Heart right ventricle (tissue), 16 donors: ENCODE results near the gene CACNA1C. TPM values are rescaled to one million over a fixed set of nuclear protein-coding genes. Genes with fewer than 3 reads are reported as not detected.

Experiments used
- ATAC-seq, 8 donors: fragments of 200-7000 bp; cut with Tn5 transposase; one replicate each; pipeline ENCODE4 v1.9.1; 2020; ENCODE audit warnings: mild to moderate bottlenecking in 8 of 8, moderate library complexity in 8 of 8, moderate number of reproducible peaks in 1 of 8
- DNase-seq, 2 donors: peaks; one replicate each; pipeline ENCODE4 v3.0.0-alpha.2; 2020
- H3K27ac ChIP-seq, 10 donors: fragments of 200-600 bp; sonication (generic) in 2 of 10; one replicate each; pipeline versions ENCODE4 v1.5.0 to v1.8.0; 2020 to 2022; ENCODE audit warnings: mild to moderate bottlenecking in 3 of 10
- H3K27me3 ChIP-seq, 7 donors: fragments of 200-600 bp; one replicate each; pipeline ENCODE4 v1.8.0; 2021 to 2022; ENCODE audit warnings: mild to moderate bottlenecking in 2 of 7
- H3K36me3 ChIP-seq, 9 donors: fragments of 200-600 bp; sonication (generic) in 1 of 9; one replicate each; pipeline versions ENCODE4 v1.5.0 to v1.8.0; 2020 to 2022; ENCODE audit warnings: mild to moderate bottlenecking in 2 of 9
- H3K4me1 ChIP-seq, 9 donors: fragments of 200-600 bp; sonication (generic) in 1 of 9; one replicate each; pipeline versions ENCODE4 v1.5.0 to v1.8.0; 2020 to 2022; ENCODE audit warnings: mild to moderate bottlenecking in 4 of 9
- H3K4me3 ChIP-seq, 10 donors: fragments of 200-600 bp; sonication (generic) in 2 of 10; one replicate each; pipeline versions ENCODE4 v1.5.0 to v1.8.0; 2020 to 2022; ENCODE audit warnings: mild to moderate bottlenecking in 7 of 10, moderate library complexity in 2 of 10
- H3K9me3 ChIP-seq, 11 donors: fragments of 200-600 bp in 10 of 11; sonication (generic) in 2 of 11; one replicate each; pipeline versions ENCODE4 v1.5.0 to v1.8.0; 2013 to 2022; ENCODE audit warnings: mild to moderate bottlenecking in 2 of 11, control low read depth in 1 of 11, moderate library complexity in 1 of 11
- WGBS, 2 donors: extraction: QIAGEN DNeasy Blood & Tissue Kit; methylation state at CpG; one replicate each; pipeline ENCODE4 v1.1.7; 2013; ENCODE audit warnings: inconsistent platforms in 1 of 2; 5-methylcytosine and 5-hydroxymethylcytosine counted together
- intact Hi-C, 10 donors: fragments of 100-400 bp; cut with DNase I; formaldehyde crosslinking; loops; one replicate each; pipeline versions ENCODE4 v1.11.1 to v1.14.2; 2022
- polyA plus RNA-seq, 2 donors: library from polyadenylated mRNA; stranded (reverse); fragments of 200-250 nt; gene quantifications; one replicate each; pipeline ENCODE4 v1.2.3, GENCODE V29; 2013
- total RNA-seq, 10 donors: library from RNA; stranded (reverse); fragmentation: NEBNext Ultra II Directional in 3 of 10; extraction: Animal tissue kit (Norgen Biotek cat#: 25700) in 3 of 10; gene quantifications; one replicate each; pipeline versions ENCODE4 v1.2.1 to v1.2.4, GENCODE V29; 2021 to 2023
- TF ChIP-seq, protein P1 (sequence below), 9 donors: fragments of 200-600 bp; sonication (generic) in 2 of 9; IDR thresholded peaks; one replicate each; pipeline versions ENCODE4 v1.5.0 to v1.8.0; 2021 to 2022; ENCODE audit warnings: antibody characterized with exemption in 9 of 9, mild to moderate bottlenecking in 5 of 9, moderate library complexity in 1 of 9
- donor health status: Arrhythmogenic right ventricular cardiomyopathy.
- donor health status: ischemic (EF 13 %, LVEDD 7.1; RV severe dilation, severe dysfunction).
- donor health status: healthy with polysubstance abuse.
- donor health status: DM: no; HTN: yes; CAD: no.
- donor health status: DM: no; HTN: no; CAD: no.
- donor health status: ischemic (EF 25% LVEDD 6.9; RV normal size, moderate dysfunction).
- donor health status: ischemic (EF 25% LVEDD 5.7; RV mildly dilated, moderate dysfunction).
- donor health status: healthy.
- donor health status: DM: yes; HTN: yes; CAD: no.
- donor health status: Ischemic cardiomyopathy.
- donor health status: ischemic (EF 35%, LVEDD 5.7; RV mildly dilated, moderate dysfunction).
- donor health status: nonischemic (EF 11% LVEDD 7.7; RV severe dilation, severe dysfunction).
- donor health status: DM: yes; HTN: yes; CAD: no.
- donor health status: PGD.
- donor health status: ischemic (EF 29% LVEDD 5.4; RV normal size, mild dysfunction).
- donor health status: nonischemic (EF 23%, LVEDD 6.1; RV moderate dilation, normal function).

Gene CACNA1C
- total and polyA plus RNA-seq, 12 donors: 19.1 to 222 (median 183) TPM

- TF ChIP-seq, protein P1, sequence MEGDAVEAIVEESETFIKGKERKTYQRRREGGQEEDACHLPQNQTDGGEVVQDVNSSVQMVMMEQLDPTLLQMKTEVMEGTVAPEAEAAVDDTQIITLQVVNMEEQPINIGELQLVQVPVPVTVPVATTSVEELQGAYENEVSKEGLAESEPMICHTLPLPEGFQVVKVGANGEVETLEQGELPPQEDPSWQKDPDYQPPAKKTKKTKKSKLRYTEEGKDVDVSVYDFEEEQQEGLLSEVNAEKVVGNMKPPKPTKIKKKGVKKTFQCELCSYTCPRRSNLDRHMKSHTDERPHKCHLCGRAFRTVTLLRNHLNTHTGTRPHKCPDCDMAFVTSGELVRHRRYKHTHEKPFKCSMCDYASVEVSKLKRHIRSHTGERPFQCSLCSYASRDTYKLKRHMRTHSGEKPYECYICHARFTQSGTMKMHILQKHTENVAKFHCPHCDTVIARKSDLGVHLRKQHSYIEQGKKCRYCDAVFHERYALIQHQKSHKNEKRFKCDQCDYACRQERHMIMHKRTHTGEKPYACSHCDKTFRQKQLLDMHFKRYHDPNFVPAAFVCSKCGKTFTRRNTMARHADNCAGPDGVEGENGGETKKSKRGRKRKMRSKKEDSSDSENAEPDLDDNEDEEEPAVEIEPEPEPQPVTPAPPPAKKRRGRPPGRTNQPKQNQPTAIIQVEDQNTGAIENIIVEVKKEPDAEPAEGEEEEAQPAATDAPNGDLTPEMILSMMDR (IDR thresholded peaks at IDR 0.05): no peak
- peaks cover 10 to 64% (median 38%) of the 10 kb centered on the region in 9 donors for H3K4me1 ChIP-seq
- intact Hi-C loops: loop anchor here in 3 of 10 donors (5.0 to 10.0 kb wide), 3 partner anchors 36 to 261 kb away; no protein-coding TSS in a partner anchor
- H3K9me3 ChIP-seq: peaks cover 0 to 9% (median 0%) of the 10 kb centered on the region in 11 donors
- H3K4me3 ChIP-seq: peak overlapping the region in 2 of 10 donors; percentile 1 to 17
- 16 to 25% methylated on average over 9 of the region's 9 CpGs for WGBS, 2 donors
- H3K27me3 ChIP-seq: no peaks in the 10 kb centered on the region
- DNase-seq (no peak), ATAC-seq (peak; percentile 14 to 62 (median 38))
- H3K27ac ChIP-seq: peak overlapping the region; percentile 82 to 93 (median 88)
- H3K36me3 ChIP-seq: peaks cover 0 to 5% (median 0%) of the 10 kb centered on the region in 9 donors
Observed at GRCh38 chr12:2076196-2076570, 23.4 kb downstream of the CACNA1C start.

DNA sequence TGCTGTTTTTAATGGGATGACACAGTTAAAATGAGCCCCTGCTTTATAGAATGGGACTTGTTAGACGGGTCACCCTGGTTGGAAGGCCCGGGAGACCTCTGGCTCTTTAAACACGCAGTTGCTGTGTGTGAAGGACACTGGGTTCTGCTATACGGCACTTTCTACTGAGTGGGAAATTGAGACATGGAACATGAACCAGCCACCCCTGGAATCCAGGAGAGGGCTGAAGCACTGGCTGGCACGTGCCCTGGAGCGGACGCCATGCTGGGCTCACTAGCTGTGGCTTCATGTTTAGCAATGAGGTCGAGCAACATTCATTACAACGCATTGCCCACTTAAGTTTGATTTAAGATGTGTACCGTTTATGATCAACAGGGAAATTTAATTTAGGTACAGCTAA, 23.9 kb downstream of the CACNA1C start:
- intact Hi-C loops: loop anchor here in 3 of 10 donors (5.0 to 10.0 kb wide), 3 partner anchors 36 to 261 kb away; no protein-coding TSS in a partner anchor
- Histone ChIP-seq H3K9me3 (peaks cover 0 to 9% (median 0%) of the 10 kb centered on the region in 11 donors), H3K4me1 (peaks cover 10 to 68% (median 39%) of the 10 kb centered on the region in 9 donors), H3K36me3 (peaks cover 0 to 5% (median 0%) of the 10 kb centered on the region in 9 donors), H3K27ac (peak overlapping the region; percentile 82 to 93 (median 88)), H3K27me3 (no peaks in the 10 kb centered on the region), H3K4me3 (peak overlapping the region in 2 of 10 donors; percentile 1 to 17)
- no peak for DNase-seq
- peak in 6 of 8 donors; percentile 11 to 29 (median 16) for ATAC-seq
- TF ChIP-seq, protein P1 (IDR thresholded peaks at IDR 0.05): no peak
- WGBS, 2 donors: 54 to 69% methylated on average over 10 of the region's 10 CpGs

DNA sequence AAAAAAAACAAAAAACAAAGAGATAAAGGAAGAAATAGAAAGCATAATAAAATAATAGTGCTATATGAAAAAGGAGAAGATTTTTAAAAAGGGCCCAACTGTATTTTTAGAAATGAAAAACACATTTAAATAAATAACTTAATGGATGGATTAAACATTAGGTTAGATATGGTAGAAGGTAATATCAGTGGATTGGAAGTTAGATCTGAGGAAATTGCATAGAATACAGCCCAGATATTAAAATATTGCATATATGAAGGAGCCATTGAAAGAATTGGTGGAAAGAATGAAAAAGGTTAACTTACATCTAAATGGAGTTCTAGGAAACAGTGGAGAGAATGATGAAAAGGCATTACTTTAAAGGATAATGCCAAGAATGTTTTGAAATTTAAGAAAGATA, 27.8 kb downstream of the CACNA1C start:
- intact Hi-C loops: loop anchor here in 2 of 10 donors (5.0 kb wide), 3 partner anchors 72 to 102 kb away; no protein-coding TSS in a partner anchor
- Histone ChIP-seq H3K4me3 (no peak overlapping the region), H3K36me3 (peaks cover 0 to 5% (median 0%) of the 10 kb centered on the region in 9 donors), H3K27ac (peak overlapping the region in 1 of 10 donors; percentile 74), H3K9me3 (peaks cover 0 to 9% (median 0%) of the 10 kb centered on the region in 11 donors), H3K27me3 (no peaks in the 10 kb centered on the region), H3K4me1 (peaks cover 14 to 71% (median 61%) of the 10 kb centered on the region in 9 donors)
- DNase-seq (no peak), ATAC-seq (no peak)
- TF ChIP-seq, protein P1 (IDR thresholded peaks at IDR 0.05): no peak

DNA sequence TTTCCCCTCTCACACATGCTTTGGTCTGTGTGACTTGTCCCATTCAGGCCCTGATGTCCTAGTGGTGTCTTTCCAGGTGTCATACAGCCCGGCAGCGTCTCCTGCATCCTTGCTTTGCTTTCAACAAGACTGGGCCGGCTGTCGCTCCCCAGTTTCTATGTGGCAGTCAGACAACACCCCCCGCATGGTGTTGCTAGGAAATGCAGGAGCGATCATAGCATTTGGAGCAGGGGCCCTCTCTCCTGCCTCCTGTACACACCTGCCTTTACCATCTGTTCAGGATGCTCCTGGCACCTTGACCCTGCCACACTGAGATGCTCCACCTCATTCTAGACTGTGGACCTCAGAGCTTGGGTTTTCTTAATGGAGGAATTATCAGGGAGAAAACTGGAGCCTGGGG, 29.5 kb downstream of the CACNA1C start:
- TF ChIP-seq, protein P1 (IDR thresholded peaks at IDR 0.05): no peak
- 70 to 79% methylated on average over 6 of the region's 6 CpGs for WGBS, 2 donors

More for the DNA sequence above, 29.5 kb downstream of the CACNA1C start:
- intact Hi-C loops: loop anchor here in 2 of 10 donors (5.0 kb wide), 3 partner anchors 70 to 100 kb away; no protein-coding TSS in a partner anchor
- H3K4me1 ChIP-seq: peaks cover 19 to 71% (median 64%) of the 10 kb centered on the region in 9 donors
- H3K4me3 ChIP-seq: no peak overlapping the region
- DNase-seq: no peak
- no peaks in the 10 kb centered on the region for H3K27me3 ChIP-seq
- peak overlapping the region in 8 of 10 donors; percentile 34 to 74 (median 44) for H3K27ac ChIP-seq
- peaks cover 0 to 5% (median 0%) of the 10 kb centered on the region in 9 donors for H3K36me3 ChIP-seq
- peaks cover 0 to 9% (median 0%) of the 10 kb centered on the region in 11 donors for H3K9me3 ChIP-seq
- ATAC-seq: peak in 1 of 8 donors; percentile 12
